ENCODE results near the gene KRTAP10-2.
"Not testable (repeated sequence)": the region's sequence is repeated elsewhere in the genome, so short reads cannot be mapped to it uniquely, and the experiment has no call there.

KRTAP10-2 gene, protein sequence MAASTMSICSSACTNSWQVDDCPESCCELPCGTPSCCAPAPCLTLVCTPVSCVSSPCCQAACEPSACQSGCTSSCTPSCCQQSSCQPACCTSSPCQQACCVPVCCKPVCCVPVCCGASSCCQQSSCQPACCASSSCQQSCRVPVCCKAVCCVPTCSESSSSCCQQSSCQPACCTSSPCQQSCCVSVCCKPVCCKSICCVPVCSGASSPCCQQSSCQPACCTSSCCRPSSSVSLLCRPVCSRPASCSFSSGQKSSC

GRCh38 chr21:44551340-44551961, at the start of gene KRTAP10-2:
Gene KRTAP10-2, minus strand, starts transcription at chr21:44551505. Its CDS starts 47 bp downstream, at chr21:44551458.
- no peak for DNase-seq (ENCODE audit: low spot score)

DNA sequence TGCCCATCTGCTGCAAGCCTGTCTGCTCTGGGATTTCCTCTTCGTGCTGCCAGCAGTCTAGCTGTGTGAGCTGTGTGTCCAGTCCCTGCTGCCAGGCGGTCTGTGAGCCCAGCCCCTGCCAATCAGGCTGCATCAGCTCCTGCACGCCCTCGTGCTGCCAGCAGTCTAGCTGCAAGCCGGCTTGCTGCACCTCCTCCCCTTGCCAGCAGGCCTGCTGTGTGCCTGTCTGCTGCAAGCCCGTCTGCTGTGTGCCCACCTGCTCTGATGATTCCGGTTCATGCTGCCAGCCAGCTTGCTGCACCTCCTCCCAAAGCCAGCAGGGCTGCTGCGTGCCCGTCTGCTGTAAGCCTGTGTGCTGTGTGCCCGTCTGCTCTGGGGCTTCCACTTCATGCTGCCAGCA, 49.8 kb upstream of the KRTAP10-2 start:
- not testable (repeated sequence) for DNase-seq (ENCODE audit: low spot score)

- not testable (repeated sequence) for DNase-seq (ENCODE audit: low spot score)
Measured at GRCh38 chr21:44600118-44600978, 49.0 kb upstream of the KRTAP10-2 start, which contains the start of gene KRTAP10-7. Gene KRTAP10-7, plus strand, starts transcription at chr21:44600597. Its CDS starts 25 bp downstream, at chr21:44600622.

DNA sequence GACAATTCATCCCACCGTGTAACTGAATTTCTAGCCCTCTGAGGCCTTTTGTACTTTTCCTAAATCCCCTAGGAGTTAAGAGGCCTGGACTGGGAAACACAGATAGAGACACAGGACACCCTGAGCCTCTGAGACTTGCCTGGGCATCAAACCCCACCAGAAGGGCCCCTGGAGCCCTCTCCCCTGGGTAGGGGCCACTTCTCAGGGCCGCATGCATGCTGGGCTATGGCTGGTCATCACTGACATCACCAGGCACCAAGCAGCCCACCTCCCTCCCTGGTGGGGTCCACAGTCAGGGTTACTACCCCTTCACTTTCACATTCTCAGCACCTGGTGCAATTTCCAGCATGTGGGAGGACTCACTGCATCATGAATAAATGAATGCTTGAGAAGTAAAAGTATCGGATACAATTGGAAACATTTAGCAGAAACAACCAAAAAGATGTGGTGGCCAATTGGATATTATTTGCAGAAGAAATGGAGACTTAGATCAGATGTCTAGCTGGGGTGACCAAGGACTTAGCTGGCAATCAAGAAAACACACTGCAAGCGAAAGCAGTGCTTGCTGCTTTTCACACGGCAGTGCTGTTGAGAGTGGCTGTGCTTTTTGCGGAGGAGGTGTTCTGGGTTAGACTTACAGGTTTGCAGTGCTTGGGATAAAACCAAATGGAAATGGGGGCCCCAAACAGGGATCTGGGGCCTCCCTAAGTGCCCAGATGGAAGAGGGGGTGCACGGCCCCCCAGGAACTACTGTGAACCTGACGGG, 48.1 kb upstream of the KRTAP10-2 start:
- DNase-seq (ENCODE audit: low spot score): no peak

- no peak for DNase-seq (ENCODE audit: low spot score)
Measured at GRCh38 chr21:44598061-44598460, 46.8 kb upstream of the KRTAP10-2 start.

DNA sequence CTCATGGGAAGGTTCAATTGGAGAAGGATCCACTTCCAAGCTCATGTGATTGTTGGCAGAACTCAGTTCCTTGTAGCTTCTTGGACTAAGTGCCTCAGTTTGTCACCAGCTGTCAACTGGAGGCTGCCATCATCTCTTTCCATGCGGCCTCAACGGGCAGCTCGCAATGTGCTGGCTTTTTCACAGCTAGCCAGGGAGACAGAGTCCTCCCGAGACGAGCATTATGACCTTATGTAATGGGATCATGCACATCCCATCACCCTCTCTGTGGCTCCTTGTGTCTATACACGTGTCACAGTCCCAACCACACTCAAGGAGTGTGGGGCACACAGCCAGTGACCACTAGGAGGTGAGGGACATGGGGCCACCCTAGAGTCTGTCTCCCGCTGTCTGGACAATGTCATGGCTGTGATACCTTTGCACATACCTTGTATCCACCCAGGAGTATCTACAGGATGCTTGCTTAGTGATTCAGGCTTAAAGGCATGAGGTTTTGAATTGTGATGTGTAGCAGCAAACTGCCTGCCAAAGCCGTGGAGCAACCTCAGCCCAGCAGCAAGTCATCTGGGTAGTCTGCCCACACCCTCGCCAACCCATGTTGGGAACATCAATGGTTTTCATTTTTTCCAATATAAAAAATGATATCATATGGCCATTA, 44.9 kb upstream of the KRTAP10-2 start:
- no peak for DNase-seq (ENCODE audit: low spot score)

- no peak for DNase-seq (ENCODE audit: low spot score)
Measured at GRCh38 chr21:44595524-44595923, 44.2 kb upstream of the KRTAP10-2 start.

DNA sequence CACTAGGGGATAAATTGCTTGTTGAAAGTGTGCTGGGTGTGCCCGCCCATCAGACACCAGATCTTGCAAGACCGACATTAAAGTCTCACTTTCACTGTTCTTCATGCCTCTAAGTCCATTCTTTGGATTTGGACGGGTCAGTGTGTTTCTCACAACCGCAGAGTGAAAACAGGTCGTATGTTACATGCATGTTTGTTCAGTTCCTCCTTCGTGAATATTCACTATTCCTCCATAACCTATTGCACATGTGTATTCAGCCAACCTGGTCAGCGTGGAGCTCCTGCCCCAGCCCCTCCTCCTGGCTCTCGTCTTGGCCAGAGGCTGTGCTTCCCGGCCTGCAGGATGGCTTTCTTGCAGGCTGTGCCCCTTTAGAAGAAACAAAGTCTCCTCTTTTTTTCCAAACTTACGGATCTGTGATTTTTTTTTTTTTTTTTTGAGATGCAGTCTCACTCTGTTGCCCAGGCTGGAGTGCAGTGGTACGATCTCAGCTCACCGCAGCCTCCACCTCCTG, 43.2 kb upstream of the KRTAP10-2 start:
- DNase-seq (ENCODE audit: low spot score): no peak

DNA sequence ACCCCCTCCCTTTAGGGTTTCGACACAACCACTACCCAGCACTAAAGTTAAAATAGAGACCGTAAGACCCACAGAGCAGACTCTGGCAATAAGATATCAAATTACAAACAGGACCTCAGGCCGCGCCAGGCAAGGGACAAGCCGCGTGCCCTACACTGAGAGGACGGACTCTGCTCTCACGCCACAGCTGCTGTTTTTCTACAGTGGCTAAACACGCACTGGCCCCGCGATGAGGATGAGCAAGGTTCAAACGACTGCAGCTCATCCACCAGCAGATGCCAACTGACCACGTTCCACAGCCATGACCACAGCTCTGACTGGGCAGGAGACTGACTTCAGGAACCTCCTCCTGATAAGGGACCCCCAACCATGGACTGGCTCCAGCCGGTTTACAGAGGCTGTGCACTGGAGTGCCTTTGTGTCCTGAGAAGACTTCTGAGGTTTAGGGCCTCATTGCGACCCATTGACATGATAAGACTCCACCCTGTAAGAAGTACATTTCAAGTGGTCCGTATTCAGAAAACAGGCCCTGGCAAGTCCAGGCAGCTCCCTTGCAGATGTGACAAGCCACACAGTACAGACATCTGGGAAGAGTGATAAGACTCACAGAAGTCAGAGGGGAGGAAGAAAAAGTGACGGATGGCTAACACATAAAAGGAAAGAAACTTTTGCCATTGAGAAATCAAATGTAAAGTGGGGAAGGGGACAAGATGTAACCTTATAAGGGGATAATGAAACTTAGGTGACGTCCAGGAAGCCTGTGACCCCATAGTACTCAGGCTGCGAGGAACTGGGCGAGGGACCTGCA, 42.5 kb upstream of the KRTAP10-2 start:
- DNase-seq (ENCODE audit: low spot score): no peak

- no peak for DNase-seq (ENCODE audit: low spot score)
Measured at GRCh38 chr21:44592446-44593311, 41.4 kb upstream of the KRTAP10-2 start, which contains the start of gene KRTAP10-6. Gene KRTAP10-6, minus strand, starts transcription at chr21:44592505. Its CDS starts 21 bp downstream, at chr21:44592484.

DNA sequence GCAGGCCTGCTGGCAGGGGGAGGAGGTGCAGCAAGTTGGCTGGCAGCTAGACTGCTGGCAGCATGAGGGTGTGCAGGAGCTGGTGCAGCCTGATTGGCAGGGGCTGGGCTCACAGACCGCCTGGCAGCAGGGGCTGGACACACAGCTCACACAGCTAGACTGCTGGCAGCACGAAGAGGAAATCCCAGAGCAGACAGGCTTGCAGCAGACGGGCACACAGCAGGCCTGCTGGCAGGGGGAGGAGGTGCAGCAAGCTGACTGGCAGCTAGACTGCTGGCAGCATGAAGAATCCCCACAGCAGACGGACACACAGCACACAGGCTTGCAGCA, 40.5 kb upstream of the KRTAP10-2 start:
- DNase-seq (ENCODE audit: low spot score): not testable (repeated sequence)

- DNase-seq (ENCODE audit: low spot score): not testable (repeated sequence)
Measured at GRCh38 chr21:44590897-44591800, 39.8 kb upstream of the KRTAP10-2 start.

DNA sequence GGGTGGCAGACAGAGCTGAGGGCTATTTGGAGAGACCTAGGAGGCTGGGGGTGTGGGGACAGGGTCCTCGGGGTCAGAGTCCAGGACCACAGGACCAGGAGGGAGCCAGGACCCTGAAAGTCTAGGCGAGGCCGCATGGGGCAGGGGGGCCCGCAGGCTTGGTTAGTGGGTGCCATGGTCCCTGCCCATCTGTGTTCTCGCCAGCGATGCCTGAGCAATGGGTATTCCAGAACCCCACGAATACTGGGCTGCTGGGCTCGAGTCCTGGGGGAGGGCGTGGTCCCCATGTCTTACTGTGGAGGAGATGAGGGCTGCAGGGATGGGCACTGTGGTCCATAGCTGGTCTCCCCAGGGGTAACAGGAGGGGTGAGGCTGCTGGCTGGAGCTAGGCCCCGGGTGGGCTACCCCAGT, 39.0 kb upstream of the KRTAP10-2 start:
- no peak for DNase-seq (ENCODE audit: low spot score)

- no peak for DNase-seq (ENCODE audit: low spot score)
Measured at GRCh38 chr21:44589586-44590305, 38.4 kb upstream of the KRTAP10-2 start.

- DNase-seq (ENCODE audit: low spot score): no peak
Measured at GRCh38 chr21:44589094-44589493, 37.8 kb upstream of the KRTAP10-2 start.

DNA sequence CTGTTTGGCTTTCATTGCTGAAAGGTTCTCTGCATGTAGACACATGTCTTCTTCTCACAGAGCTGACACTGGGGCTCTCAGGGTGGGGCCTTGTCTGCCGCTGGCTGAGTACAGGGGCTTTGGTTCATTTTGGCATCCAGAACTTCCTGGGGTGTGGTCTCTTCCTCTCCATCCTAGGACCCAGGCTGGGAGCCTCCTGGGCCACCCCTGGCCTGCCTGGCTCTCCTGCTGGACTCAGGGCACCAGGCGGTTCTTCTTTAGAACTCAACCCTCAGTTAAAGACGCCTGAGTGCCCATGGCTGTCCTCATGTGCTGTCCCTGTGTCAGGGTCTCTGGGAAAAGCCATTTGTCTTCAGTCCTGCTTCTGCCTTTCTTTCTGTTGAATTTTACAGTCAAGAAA, 34.6 kb upstream of the KRTAP10-2 start:
- DNase-seq (ENCODE audit: low spot score): no peak

DNA sequence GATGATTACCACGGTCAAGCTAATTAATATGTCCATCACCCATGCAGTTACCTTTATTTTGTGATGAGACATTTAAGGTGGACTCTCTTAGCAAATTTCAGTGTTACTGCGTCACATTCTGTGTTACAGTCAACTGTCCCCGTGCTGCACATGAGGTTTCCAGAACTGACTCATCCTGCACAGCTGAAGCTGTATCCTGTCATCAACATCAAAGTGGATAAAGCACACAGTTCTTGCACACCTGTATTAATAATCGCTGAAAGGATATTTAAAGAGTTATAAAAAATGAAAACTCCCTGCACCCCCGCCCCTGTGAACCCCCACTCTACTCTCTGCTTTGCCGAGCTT, 32.5 kb upstream of the KRTAP10-2 start:
- no peak for DNase-seq (ENCODE audit: low spot score)
